Hindlimb muscle (tissue), 1 donor: ENCODE data around the gene FPR1. TPM values are rescaled to one million over a fixed set of nuclear protein-coding genes. Genes with fewer than 3 reads are reported as not detected.
A peak's percentile ranks its signal among the peaks of the same experiment; 100 is the strongest.
"Not testable (repeated sequence)": the region's sequence is repeated elsewhere in the genome, so short reads cannot be mapped to it uniquely, and the experiment has no call there.

Experiments used
- DNase-seq: peaks from one replicate; pipeline ENCODE4 v3.0.0-alpha.2; 2013
- polyA plus RNA-seq: library from polyadenylated mRNA; unstranded; fragments of 120-200 nt; gene quantifications from one replicate; pipeline ENCODE4 v1.2.1, GENCODE V29; 2013; ENCODE audit not compliant: insufficient read length

FPR1 gene
- polyA plus RNA-seq, 1 donor = 1.6 TPM

- DNase-seq = peak; percentile 77
These were observed 26.1 kb upstream of the FPR1 start for GRCh38 chr19:51777570-51778462.

GRCh38 chr19:51776561-51776960, 24.9 kb upstream of the FPR1 start:
- not testable (repeated sequence) for DNase-seq

DNA sequence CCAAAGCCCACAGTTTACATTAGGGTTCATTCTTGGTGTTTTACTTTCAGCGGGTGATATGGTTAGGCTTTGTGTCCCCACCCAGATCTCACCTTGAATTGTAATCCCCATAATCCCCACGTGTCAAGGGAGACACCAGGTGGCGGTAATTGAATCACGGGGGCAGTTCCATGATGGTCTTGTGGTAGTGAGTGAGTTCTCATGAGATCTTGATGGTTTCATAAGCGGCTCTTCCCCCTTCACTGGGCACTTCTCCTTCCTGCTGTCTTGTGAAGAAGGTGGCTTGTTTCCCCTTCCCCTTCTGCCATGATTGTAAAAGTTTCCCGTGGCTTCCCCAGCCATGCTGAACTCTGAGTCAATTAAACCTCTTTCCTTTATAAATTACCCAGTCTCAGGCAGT, 21.3 kb upstream of the FPR1 start:
- no peak for DNase-seq

- no peak for DNase-seq
These were observed 19.9 kb upstream of the FPR1 start for GRCh38 chr19:51771376-51772130.

DNA sequence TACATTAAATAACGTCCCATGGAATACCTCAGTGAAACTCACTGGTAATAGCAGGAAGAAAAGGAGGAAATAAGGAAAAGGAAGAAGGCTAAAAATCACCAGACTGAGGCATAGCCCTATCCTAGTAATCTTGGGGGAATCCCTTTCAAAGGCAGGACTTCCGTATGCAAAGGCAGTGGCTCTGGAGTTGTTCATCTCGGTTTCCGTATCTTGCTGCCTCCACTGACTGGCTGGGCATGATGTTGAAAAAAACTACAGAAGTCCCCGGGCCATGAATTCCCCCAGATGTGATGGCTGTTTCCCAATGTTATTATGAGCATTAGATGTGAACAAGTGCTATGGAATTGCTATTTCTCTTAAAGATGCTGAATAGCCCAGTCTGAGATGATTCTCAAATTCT, 14.8 kb upstream of the FPR1 start:
- DNase-seq = no peak

- no peak for DNase-seq
These were observed 13.4 kb upstream of the FPR1 start for GRCh38 chr19:51765086-51765485.

DNA sequence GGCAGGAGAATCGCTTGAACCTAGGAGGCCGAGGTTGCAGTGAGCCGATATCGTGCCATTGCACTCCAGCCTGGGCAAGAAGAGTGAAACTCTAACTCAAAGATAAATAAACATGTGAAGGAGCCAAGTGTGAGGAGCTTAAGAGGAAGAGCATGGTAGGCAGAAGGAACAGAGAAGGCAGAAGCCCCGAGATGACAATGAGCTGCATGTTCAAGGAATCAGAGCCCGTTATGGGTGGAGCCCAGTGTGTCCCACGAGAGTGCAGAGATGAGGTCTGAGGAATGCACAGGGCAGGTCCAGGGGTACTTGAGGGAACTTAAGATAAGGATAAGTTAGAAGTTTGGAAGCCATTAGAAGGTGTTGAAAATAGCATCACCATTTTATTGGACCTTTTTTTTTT, 10.0 kb upstream of the FPR1 start:
- no peak for DNase-seq

DNA sequence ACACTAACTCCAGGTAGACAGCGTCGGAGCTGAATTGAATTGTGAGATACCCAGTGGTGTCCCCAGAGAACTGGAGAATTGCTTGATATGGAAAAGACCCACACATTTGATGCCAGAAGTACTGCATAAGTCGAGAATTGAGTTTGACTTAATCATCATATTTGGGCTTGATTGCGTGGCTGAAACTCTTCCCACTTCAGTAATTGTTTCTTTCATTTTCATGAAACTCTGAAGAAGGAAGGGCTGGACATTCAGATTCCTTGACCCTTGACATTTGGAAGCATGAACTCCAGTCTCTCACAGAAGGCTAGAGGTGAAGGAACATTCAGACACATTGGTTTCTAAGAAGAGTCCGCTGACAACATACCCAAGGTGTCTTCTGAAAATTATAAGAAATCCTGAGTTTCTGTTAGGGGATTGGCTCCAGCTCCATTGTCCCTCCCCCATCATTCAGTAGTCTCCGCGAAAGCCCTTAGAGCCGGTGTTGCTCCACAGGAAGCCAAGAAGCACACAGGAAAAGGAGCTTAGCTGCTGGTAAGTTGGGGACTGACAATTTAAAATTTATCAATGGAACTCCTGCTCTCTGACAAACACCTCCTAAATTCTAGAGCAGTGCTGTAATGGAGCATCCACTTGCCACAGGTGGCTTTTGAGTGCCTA, 9.1 kb upstream of the FPR1 start, which contains the start of gene FPR2:
Gene FPR2 (plus strand): TSS at position 484 of the 660 bp plus-strand sequence. CDS start 7,479 bp downstream, outside the sequence.
- DNase-seq = no peak

- no peak for DNase-seq
These were observed 3.9 kb upstream of the FPR1 start for GRCh38 chr19:51755571-51755970.

DNA sequence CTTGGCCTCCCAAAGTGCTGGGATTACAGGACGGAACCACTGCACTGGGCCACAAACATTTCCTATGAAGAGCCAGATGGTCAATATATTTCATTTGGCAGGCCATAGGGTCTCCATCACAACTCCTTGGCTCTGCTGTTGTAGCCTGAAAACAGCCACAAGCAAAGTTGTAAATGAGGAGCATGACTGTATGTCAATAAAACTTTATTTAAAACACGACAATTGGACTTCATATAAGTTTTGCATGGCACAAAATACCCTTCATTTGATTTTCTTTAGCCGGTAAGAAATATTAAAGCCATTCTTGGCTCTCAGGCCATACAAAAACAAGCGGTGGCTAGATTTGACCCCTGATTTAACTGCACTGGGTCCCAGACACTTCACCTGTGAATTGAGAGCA, 3.1 kb upstream of the FPR1 start:
- no peak for DNase-seq

- no peak for DNase-seq
These were observed 2.4 kb upstream of the FPR1 start for GRCh38 chr19:51754109-51754508.

- DNase-seq = no peak
These were observed 1.1 kb downstream of the FPR1 start for GRCh38 chr19:51750400-51751094.

DNA sequence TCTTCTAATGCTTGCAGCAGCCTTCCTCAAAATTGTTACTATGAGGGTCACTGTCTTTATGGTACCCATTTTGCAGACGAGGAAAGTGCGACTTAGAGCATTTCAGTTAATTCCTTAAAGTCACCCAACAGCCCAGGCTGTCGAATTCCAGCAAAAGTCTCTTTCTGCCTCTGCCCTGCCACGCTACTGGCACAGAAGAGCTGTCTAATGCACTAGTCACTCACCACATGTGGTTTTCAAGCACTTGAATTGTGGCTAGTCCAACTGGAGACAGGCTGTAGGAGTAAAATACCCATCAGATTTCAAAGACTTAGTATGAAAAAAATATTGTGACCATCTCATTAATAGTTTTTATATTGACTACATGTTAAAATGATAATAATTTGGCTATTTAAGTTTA, 1.7 kb downstream of the FPR1 start:
- DNase-seq = no peak

DNA sequence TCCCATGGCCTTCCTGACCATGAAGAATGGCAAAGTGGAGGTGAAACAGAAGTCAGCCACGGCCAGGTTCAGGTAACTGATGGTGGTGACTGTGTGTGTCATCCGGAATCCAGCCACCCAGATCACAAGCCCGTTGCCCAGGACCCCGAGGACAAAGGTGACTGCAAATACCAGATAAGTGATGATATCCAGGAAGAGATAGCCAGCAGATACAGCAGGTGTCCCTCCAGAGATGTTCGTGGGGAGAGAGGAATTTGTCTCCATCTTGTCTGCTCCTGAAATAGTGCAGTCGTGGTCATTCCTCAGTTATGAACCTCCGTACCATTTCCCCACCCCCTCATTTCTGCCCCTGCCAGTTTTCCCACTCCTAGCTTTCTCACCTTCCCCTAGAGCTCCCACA, 4.9 kb downstream of the FPR1 start:
- DNase-seq = no peak

DNA sequence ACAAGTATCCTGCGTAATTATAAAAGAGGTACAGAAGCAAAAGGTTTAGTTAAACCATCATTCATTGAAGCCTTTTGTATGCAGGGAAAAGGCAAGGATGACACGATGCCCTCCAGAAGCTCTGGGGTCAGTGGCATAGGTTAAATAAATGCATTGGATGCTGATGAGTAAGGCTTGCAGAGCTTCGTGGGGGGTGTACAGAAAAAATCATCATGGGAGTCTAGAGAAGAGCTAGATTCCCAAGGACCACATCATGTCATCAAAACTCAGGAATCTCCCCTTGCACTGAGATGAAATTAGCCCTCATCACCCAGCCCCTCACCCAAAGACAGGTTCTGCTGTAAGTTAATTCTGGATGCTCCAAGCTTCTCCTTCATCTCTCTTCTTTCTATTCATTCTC, 8.3 kb downstream of the FPR1 start:
- no peak for DNase-seq

DNA sequence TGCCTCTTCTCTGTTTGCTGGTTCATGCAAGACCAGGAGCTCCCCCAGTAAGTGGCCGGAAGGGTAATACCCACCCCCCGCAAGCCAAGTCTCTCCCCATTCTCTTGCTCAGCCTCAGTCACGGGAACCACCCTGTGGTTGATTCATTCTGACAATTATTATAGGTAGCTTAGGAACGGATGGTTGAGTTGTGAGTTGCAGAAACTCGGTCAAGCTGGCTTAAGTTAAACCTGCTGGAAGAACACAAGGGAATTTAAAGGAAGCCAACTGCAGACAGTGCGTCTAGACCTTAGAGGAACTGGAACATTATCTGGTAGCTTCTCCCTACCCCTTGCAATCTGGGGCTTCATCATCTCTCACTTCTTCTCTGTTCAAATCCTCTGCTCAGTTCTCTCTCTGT, 8.9 kb downstream of the FPR1 start:
- no peak for DNase-seq

DNA sequence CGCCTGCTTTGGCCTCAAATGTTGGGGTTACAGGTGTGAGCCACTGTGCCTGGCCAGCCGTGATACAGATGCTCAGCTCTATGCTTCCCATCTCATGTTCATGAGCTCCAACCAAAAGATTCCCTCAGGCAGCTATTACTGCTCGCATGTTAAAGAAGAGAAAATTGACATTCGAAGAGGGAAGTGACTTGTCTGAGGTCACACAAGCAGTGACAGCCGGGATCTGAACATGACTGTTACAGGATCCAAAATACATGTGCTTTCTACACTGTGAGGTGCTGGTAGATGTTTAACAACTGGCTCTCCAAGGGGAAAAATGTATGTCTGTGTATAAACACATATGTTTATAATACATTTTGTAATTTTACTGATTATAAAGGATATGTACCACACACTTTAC, 11.3 kb downstream of the FPR1 start:
- DNase-seq = no peak

DNA sequence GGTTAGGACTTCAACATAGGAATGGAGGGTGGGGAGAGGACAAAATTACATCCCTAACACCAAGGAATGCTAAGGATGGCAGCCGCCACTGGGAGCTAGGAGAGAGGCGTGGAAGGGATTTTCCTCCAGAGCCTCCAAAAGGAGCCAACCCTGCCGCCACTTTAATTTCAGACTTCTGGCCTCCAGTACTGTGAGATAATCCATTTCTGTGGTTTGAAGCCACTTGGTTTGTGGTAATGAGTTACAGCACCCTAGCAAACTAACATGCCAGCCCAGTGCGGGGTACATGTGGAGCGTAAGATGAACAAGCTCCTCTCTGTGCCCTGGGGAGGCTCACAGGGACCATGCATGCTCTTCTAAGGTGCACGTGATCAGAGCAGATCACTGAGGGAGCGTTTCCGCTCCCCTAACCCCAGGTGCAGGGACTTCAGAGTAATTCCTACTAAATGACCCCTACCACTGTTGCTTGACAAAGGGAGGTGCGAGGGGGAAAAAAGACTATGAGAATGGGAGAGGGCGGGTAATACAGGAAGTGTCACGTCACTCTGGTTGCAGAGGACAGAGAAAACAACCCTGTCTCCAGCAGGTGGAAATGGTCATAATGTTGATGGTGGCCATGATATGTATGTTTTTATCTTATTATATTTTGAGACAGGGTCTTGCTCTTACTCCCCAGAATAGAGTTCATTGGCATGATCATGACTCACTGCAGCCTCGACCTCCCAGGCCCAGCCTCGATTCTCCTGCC, 12.0 kb downstream of the FPR1 start:
- DNase-seq = no peak

- not testable (repeated sequence) for DNase-seq
These were observed 13.2 kb downstream of the FPR1 start for GRCh38 chr19:51738523-51738922.

- DNase-seq = no peak
These were observed 13.8 kb downstream of the FPR1 start for GRCh38 chr19:51737924-51738323.

DNA sequence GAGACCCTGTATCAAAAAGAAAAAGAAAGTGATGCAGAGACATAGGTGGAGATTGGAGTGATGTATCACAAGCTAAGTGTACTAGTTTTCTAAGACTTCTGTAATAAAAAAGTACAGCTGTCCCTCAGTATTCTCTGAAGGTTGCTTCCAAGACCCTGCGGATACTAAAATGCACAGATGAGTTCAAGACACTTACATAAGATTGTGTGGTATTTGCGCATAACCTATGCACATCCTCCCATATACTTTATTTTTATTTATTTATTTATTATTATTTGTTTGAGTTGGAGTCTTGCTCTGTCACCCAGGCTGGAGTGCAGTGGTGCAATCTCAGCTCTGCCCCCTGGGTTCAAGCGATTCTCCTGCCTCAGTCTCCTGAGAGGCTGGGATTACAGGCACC, 14.3 kb downstream of the FPR1 start:
- no peak for DNase-seq
